ENCODE measurements around the gene PDE4B. TPM values are rescaled to one million over a fixed set of nuclear protein-coding genes. Genes with fewer than 3 reads are reported as not detected.

Gene PDE4B
- total and polyA plus RNA-seq, 7 experiments from 2014 or later, result 43.5 to 99.2 (median 46.7) TPM

DNA sequence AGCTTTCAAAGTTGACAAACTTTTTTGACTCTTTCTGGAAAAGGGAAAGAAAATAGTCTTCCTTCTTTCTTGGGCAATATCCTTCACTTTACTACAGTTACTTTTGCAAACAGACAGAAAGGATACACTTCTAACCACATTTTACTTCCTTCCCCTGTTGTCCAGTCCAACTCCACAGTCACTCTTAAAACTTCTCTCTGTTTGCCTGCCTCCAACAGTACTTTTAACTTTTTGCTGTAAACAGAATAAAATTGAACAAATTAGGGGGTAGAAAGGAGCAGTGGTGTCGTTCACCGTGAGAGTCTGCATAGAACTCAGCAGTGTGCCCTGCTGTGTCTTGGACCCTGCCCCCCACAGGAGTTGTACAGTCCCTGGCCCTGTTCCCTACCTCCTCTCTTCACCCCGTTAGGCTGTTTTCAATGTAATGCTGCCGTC, 580.5 kb downstream of the PDE4B start:
- Mint-ChIP-seq H3K4me3 (peak overlapping the region; percentile 9 to 76 (median 58)), H3K36me3 (peaks cover 30 to 56% (median 42%) of the 10 kb centered on the region in 5 donors), H3K27me3 (no peaks in the 10 kb centered on the region), H3K27ac (peak overlapping the region; percentile 67 to 92 (median 88)), H3K4me1 (peaks cover 50 to 83% (median 71%) of the 10 kb centered on the region in 7 donors), H3K9me3 (peaks cover 0 to 1% (median 0%) of the 10 kb centered on the region in 11 donors)
- ATAC-seq, result peak; percentile 28
- intact Hi-C loops (cut with micrococcal nuclease), result loop anchor here (1.0 to 10.0 kb wide), 4 partner anchors 39 to 418 kb away; no protein-coding TSS in a partner anchor
- Histone ChIP-seq H3K36me3 (ENCODE audit: control insufficient read depth in 2 of 3, insufficient read depth in 3 of 3, low read length in 3 of 3) (peaks cover 24 to 37% (median 27%) of the 10 kb centered on the region in 3 experiments), H3K27me3 (ENCODE audit: control insufficient read depth in 2 of 2, insufficient read depth in 2 of 2, low read length in 2 of 2) (no peaks in the 10 kb centered on the region), H3K27ac (ENCODE audit: low read depth, low read length) (no peak overlapping the region), H3K4me3 (ENCODE audit: low read length) (no peak overlapping the region), H3K9me3 (ENCODE audit: control insufficient read depth in 2 of 3, low read length in 3 of 3) (no peaks in the 10 kb centered on the region), H3K4me1 (ENCODE audit: control insufficient read depth in 2 of 2, insufficient read depth in 2 of 2, low read length in 2 of 2) (peaks cover 51 to 53% of the 10 kb centered on the region in 2 donors)
- no peak for DNase-seq
- ChIA-PET CTCF (interaction anchor here (1.7 kb wide), 1 partner anchor 72 kb away, joined by 5 read pairs; no protein-coding TSS in a partner anchor), POLR2A (interaction anchor here (0.6 to 1.1 kb wide), 5 partner anchors 10 to 42 kb away, joined by 3 read pairs; no protein-coding TSS in a partner anchor)

DNA sequence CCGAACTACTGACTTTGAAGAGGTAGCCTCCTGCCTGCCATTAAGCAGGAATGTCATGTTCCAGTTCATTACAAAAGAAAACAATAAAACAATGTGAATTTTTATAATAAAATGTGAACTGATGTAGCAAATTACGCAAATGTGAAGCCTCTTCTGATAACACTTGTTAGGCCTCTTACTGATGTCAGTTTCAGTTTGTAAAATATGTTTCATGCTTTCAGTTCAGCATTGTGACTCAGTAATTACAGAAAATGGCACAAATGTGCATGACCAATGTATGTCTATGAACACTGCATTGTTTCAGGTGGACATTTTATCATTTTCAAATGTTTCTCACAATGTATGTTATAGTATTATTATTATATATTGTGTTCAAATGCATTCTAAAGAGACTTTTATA, 581.5 kb downstream of the PDE4B start:
- intact Hi-C loops (cut with micrococcal nuclease), result loop anchor here (1.0 to 10.0 kb wide), 15 partner anchors 17 to 954 kb away; partner anchors contain the start of genes LEPR (in 1 of the 2) and LEPROT (in 1 of the 2)
- ChIA-PET POLR2A (interaction anchor here (0.7 to 1.0 kb wide), 3 partner anchors 10 to 22 kb away, joined by 3 read pairs; no protein-coding TSS in a partner anchor), CTCF (interaction anchor here (1.2 kb wide), 1 partner anchor 73 kb away, joined by 4 read pairs; no protein-coding TSS in a partner anchor)
- Histone ChIP-seq H3K27ac (ENCODE audit: low read depth, low read length) (peak overlapping the region; percentile 62), H3K27me3 (ENCODE audit: control insufficient read depth in 2 of 2, insufficient read depth in 2 of 2, low read length in 2 of 2) (no peaks in the 10 kb centered on the region), H3K36me3 (ENCODE audit: control insufficient read depth in 2 of 3, insufficient read depth in 3 of 3, low read length in 3 of 3) (peaks cover 17 to 27% (median 19%) of the 10 kb centered on the region in 3 experiments), H3K4me1 (ENCODE audit: control insufficient read depth in 2 of 2, insufficient read depth in 2 of 2, low read length in 2 of 2) (peaks cover 51 to 53% of the 10 kb centered on the region in 2 donors), H3K9me3 (ENCODE audit: control insufficient read depth in 2 of 3, low read length in 3 of 3) (no peaks in the 10 kb centered on the region), H3K4me3 (ENCODE audit: low read length) (no peak overlapping the region)
- Mint-ChIP-seq H3K27me3 (no peaks in the 10 kb centered on the region), H3K9me3 (peaks cover 0 to 1% (median 0%) of the 10 kb centered on the region in 11 donors), H3K4me3 (peak overlapping the region in 5 of 10 donors; percentile 46 to 83 (median 69)), H3K36me3 (peaks cover 25 to 50% (median 35%) of the 10 kb centered on the region in 5 donors), H3K4me1 (peaks cover 50 to 76% (median 68%) of the 10 kb centered on the region in 7 donors), H3K27ac (peak overlapping the region; percentile 88 to 96 (median 92))
- DNase-seq (no peak), ATAC-seq (peak; percentile 30)

DNA sequence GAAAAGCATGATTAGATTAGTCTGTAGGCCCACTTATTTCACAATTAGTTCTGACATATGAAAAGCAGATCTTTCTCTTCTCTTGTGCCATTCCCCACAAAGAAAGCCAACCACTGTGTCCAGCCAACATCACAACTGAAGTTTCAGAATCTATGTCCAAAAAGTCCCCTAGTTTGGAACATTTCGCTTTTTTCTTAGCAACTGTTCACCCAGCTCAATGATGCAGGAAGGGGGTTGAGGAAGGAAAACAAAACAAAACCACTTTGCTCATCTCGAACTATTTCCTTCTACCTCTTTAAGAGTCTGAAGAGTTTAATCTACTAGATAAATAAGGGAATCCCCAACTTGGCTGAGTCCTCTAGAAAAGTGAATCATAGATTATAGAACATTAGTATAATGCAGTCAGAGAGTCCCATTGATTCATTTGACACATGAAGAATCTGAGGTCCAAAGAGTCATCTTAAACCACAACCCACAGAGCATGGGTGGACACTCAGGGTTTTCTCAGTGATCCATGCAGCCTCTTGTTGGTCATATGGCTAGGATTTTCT, 581.9 kb downstream of the PDE4B start:
- H3K36me3 ChIP-seq (ENCODE audit: control insufficient read depth in 2 of 3, insufficient read depth in 3 of 3, low read length in 3 of 3), result peaks cover 14 to 23% (median 19%) of the 10 kb centered on the region in 3 experiments
- H3K4me1 ChIP-seq (ENCODE audit: control insufficient read depth in 2 of 2, insufficient read depth in 2 of 2, low read length in 2 of 2), result peaks cover 51 to 53% of the 10 kb centered on the region in 2 donors
- peak; percentile 83 for ATAC-seq
- Mint-ChIP-seq H3K9me3 (no peaks in the 10 kb centered on the region), H3K27ac (peak overlapping the region; percentile 88 to 96 (median 92)), H3K27me3 (no peaks in the 10 kb centered on the region), H3K4me3 (peak overlapping the region in 9 of 10 donors; percentile 46 to 83 (median 67)), H3K4me1 (peaks cover 52 to 74% (median 65%) of the 10 kb centered on the region in 7 donors), H3K36me3 (peaks cover 25 to 47% (median 31%) of the 10 kb centered on the region in 5 donors)
- intact Hi-C loops (cut with micrococcal nuclease), result loop anchor here (1.0 to 10.0 kb wide), 15 partner anchors 17 to 954 kb away; partner anchors contain the start of genes LEPR (in 1 of the 2) and LEPROT (in 1 of the 2)
- no peaks in the 10 kb centered on the region for H3K9me3 ChIP-seq (ENCODE audit: control insufficient read depth in 2 of 3, low read length in 3 of 3)
- H3K27me3 ChIP-seq (ENCODE audit: control insufficient read depth in 2 of 2, insufficient read depth in 2 of 2, low read length in 2 of 2), result no peaks in the 10 kb centered on the region
- H3K4me3 ChIP-seq (ENCODE audit: low read length), result no peak overlapping the region
- H3K27ac ChIP-seq (ENCODE audit: low read depth, low read length), result peak overlapping the region; percentile 62
- POLR2A ChIA-PET, result interaction anchor here (0.7 kb wide), 1 partner anchor 10 kb away, joined by 3 read pairs; no protein-coding TSS in a partner anchor
- DNase-seq, result peak in 7 of 9 donors; percentile 27 to 49 (median 40)
- CTCF ChIA-PET, result interaction anchor here (0.7 to 1.3 kb wide), 3 partner anchors 53 to 92 kb away, joined by 3 to 4 read pairs (median 3); no protein-coding TSS in a partner anchor

DNA sequence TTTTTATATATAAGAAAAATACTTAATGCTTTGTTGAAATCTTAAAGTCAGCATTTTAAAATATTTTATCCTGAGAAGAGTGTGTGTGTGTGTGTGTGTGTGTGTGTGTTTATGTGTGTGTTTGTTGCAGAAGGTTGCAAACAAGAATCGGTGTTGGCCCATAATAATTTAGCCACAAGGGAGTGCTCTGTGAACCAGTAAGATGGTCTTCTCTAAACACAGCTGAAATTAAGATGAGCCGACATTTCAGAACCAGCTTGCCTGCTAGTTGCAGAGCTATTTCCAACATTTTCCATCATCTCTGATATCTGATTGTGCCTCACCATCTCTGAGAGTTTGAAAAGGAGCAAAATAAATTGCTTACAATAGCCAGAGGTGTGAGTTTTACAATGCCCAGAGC, 582.4 kb downstream of the PDE4B start:
- Histone ChIP-seq H3K9me3 (ENCODE audit: control insufficient read depth in 2 of 3, low read length in 3 of 3) (no peaks in the 10 kb centered on the region), H3K36me3 (ENCODE audit: control insufficient read depth in 2 of 3, insufficient read depth in 3 of 3, low read length in 3 of 3) (peaks cover 14 to 23% (median 19%) of the 10 kb centered on the region in 3 experiments), H3K4me3 (ENCODE audit: low read length) (no peak overlapping the region), H3K4me1 (ENCODE audit: control insufficient read depth in 2 of 2, insufficient read depth in 2 of 2, low read length in 2 of 2) (peaks cover 50% of the 10 kb centered on the region in 2 donors), H3K27ac (ENCODE audit: low read depth, low read length) (peak overlapping the region; percentile 62), H3K27me3 (ENCODE audit: control insufficient read depth in 2 of 2, insufficient read depth in 2 of 2, low read length in 2 of 2) (no peaks in the 10 kb centered on the region)
- intact Hi-C loops (cut with micrococcal nuclease), result loop anchor here in 1 of 2 donors (2.0 to 10.0 kb wide), 5 partner anchors 26 to 420 kb away; no protein-coding TSS in a partner anchor
- ChIA-PET POLR2A (interaction anchor here (2.8 kb wide), 1 partner anchor 40 kb away, joined by 11 read pairs; no protein-coding TSS in a partner anchor), CTCF (interaction anchor here (0.7 to 1.3 kb wide), 3 partner anchors 53 to 93 kb away, joined by 3 to 4 read pairs (median 3); no protein-coding TSS in a partner anchor)
- ATAC-seq (no peak), DNase-seq (no peak)
- Mint-ChIP-seq H3K36me3 (peaks cover 25 to 47% (median 31%) of the 10 kb centered on the region in 5 donors), H3K4me3 (peak overlapping the region in 5 of 10 donors; percentile 9 to 80 (median 60)), H3K4me1 (peaks cover 48 to 72% (median 64%) of the 10 kb centered on the region in 7 donors), H3K9me3 (no peaks in the 10 kb centered on the region), H3K27me3 (no peaks in the 10 kb centered on the region), H3K27ac (peak overlapping the region; percentile 88 to 96 (median 92))

DNA sequence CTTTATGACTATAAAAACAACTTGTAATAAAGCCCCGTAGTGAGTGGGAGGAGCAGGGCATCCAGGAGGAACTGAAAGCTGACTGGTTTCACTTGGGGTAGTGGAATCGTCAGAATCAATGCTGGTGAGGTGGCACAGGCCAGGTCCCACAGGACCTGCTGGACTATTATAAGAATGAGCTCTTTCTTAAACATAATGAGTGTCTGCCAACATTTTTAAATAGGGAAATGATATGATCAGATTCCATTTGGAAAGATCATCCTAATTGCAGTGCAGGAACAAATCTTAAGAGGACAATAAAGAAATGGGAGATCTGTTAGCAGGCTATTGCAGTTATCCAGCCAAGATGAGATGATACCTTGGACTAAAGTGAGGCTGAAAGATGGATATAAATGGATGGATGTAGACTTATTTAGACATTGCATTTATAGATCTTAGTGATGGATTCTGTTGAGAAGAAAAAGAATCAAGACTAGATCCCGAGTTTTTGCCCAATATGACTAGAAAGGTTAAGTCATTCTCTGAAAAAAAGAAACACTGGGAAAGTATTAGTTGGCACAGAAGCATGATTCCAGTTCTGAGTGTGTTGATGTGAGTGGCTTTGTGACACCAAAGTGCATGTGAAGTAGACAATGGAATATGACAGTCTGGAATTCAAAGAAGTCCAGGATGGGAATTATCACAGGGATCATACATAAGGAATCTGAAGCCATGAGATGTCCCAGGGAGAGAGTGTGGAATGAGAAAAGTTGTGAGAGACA, 587.9 kb downstream of the PDE4B start:
- Histone ChIP-seq H3K4me1 (ENCODE audit: control insufficient read depth in 2 of 2, insufficient read depth in 2 of 2, low read length in 2 of 2) (no peaks in the 10 kb centered on the region), H3K27me3 (ENCODE audit: control insufficient read depth in 2 of 2, insufficient read depth in 2 of 2, low read length in 2 of 2) (no peaks in the 10 kb centered on the region), H3K4me3 (ENCODE audit: low read length) (no peak overlapping the region), H3K9me3 (ENCODE audit: control insufficient read depth in 2 of 3, low read length in 3 of 3) (peaks cover 0 to 6% (median 0%) of the 10 kb centered on the region in 3 experiments), H3K36me3 (ENCODE audit: control insufficient read depth in 2 of 3, insufficient read depth in 3 of 3, low read length in 3 of 3) (no peaks in the 10 kb centered on the region), H3K27ac (ENCODE audit: low read depth, low read length) (no peak overlapping the region)
- H3K27me3 Mint-ChIP-seq, result no peaks in the 10 kb centered on the region
- ATAC-seq (peak; percentile 90), DNase-seq (no peak)
- H3K36me3 Mint-ChIP-seq, result peaks cover 0 to 29% (median 0%) of the 10 kb centered on the region in 5 donors
- H3K4me1 Mint-ChIP-seq, result peaks cover 19 to 38% (median 29%) of the 10 kb centered on the region in 7 donors
- H3K27ac Mint-ChIP-seq, result peak overlapping the region in 2 of 9 donors; percentile 13 to 32
- intact Hi-C loops (cut with micrococcal nuclease), result no loop called here
- peak overlapping the region in 3 of 10 donors; percentile 15 to 34 (median 22) for H3K4me3 Mint-ChIP-seq
- peaks cover 0 to 26% (median 4%) of the 10 kb centered on the region in 11 donors for H3K9me3 Mint-ChIP-seq
- CTCF ChIA-PET, result no interaction called here
- POLR2A ChIA-PET, result interaction anchor here (1.0 to 1.1 kb wide), 3 partner anchors 10 to 25 kb away, joined by 3 to 4 read pairs (median 4); no protein-coding TSS in a partner anchor
